SK-N-SH (cell line): ENCODE data around the gene FMN1. TPM values are rescaled to one million over a fixed set of nuclear protein-coding genes. Genes with fewer than 3 reads are reported as not detected.

ENCODE experiments used
- CTCF ChIA-PET: fragments of 300-600, 350-600 bp; formaldehyde crosslinking; extraction: SDS; loops from one replicate; lab custom pipeline; 2021; lab: Yijun Ruan, JAX
- POLR2A ChIA-PET: fragments of 350-600 bp; sonication (Branson Sonifier 250); formaldehyde crosslinking; extraction: SDS; loops from one replicate; lab custom pipeline; 2020; ENCODE audit warnings: antibody characterized with exemption, inconsistent platforms; lab: Yijun Ruan, JAX
- DNase-seq: peaks from one replicate; pipeline ENCODE4 v3.0.0; 2012
- H2AFZ ChIP-seq: fragments of 200-600 bp; sonication (generic); 2 replicates; pipeline ENCODE4 v1.8.1; 2016; ENCODE audit warnings: antibody characterized with exemption, mild to moderate bottlenecking, low read depth
- H3F3A ChIP-seq: fragments of 200-600 bp; sonication (generic); replicated peaks from 2 replicates; pipeline ENCODE3; 2016; ENCODE audit warnings: antibody characterized with exemption, mild to moderate bottlenecking; ENCODE audit not compliant: insufficient read depth
- H3K27ac ChIP-seq, 2 experiments: fragments of 200-500 bp in 1 of 2; fragments of 200-600 bp in 1 of 2; sonication (Bioruptor generic) in 1 of 2; sonication (generic), shearing (Covaris generic) in 1 of 2; 2 replicates each; pipeline versions ENCODE4 v1.5.1 to v1.6.1; 2014 to 2016; ENCODE audit warnings: low read depth in 2 of 2, inconsistent platforms in 1 of 2, low read length in 1 of 2, mild to moderate bottlenecking in 1 of 2, mixed read lengths in 1 of 2
- H3K27me3 ChIP-seq: fragments of 200-600 bp; sonication (generic), shearing (Covaris generic); 2 replicates; pipeline ENCODE4 v1.6.1; 2016; ENCODE audit warnings: mixed run types; ENCODE audit not compliant: insufficient read depth
- H3K36me3 ChIP-seq, 2 experiments: fragments of 200-500 bp in 1 of 2; fragments of 200-600 bp in 1 of 2; sonication (Bioruptor generic) in 1 of 2; sonication (generic) in 1 of 2; replicated peaks in 1 of 2; 2 replicates each; pipeline versions ENCODE3 to v1.5.1; 2014 to 2016; ENCODE audit warnings: low read length in 1 of 2, mild to moderate bottlenecking in 1 of 2; ENCODE audit not compliant: insufficient read depth in 2 of 2, control insufficient read depth in 1 of 2
- H3K4me1 ChIP-seq, 2 experiments: fragments of 200-500 bp in 1 of 2; fragments of 200-600 bp in 1 of 2; sonication (Bioruptor generic) in 1 of 2; sonication (generic), shearing (Covaris generic) in 1 of 2; 2 replicates each; pipeline versions ENCODE4 v1.5.1 to v1.6.1; 2014 to 2016; ENCODE audit warnings: low read depth in 1 of 2, low read length in 1 of 2, mixed run types in 1 of 2; ENCODE audit not compliant: insufficient read depth in 2 of 2, control insufficient read depth in 1 of 2
- H3K4me2 ChIP-seq: fragments of 200-600 bp; sonication (generic), shearing (Covaris generic); 2 replicates; pipeline ENCODE4 v1.6.1; 2017; ENCODE audit warnings: mixed run types
- H3K4me3 ChIP-seq, 2 experiments: fragments of 200-500 bp in 1 of 2; fragments of 200-600 bp in 1 of 2; sonication (Bioruptor generic) in 1 of 2; sonication (generic), shearing (Covaris generic) in 1 of 2; 2 replicates each; pipeline versions ENCODE4 v1.5.1 to v1.8.1; 2014 to 2016; ENCODE audit warnings: low read depth in 2 of 2, inconsistent platforms in 1 of 2, low read length in 1 of 2, mild to moderate bottlenecking in 1 of 2, mixed read lengths in 1 of 2, moderate library complexity in 1 of 2
- H3K79me2 ChIP-seq: fragments of 200-600 bp; sonication (generic); 2 replicates; pipeline ENCODE4 v1.8.1; 2017; ENCODE audit warnings: mild to moderate bottlenecking; ENCODE audit not compliant: insufficient read depth
- H3K9ac ChIP-seq: fragments of 200-600 bp; sonication (generic); 2 replicates; pipeline ENCODE4 v1.6.1; 2017; ENCODE audit warnings: mixed run types
- H3K9me2 ChIP-seq: fragments of 200-600 bp; sonication (generic); 2 replicates; pipeline ENCODE4 v1.6.1; 2017; ENCODE audit warnings: mixed run types
- H3K9me3 ChIP-seq: fragments of 200-600 bp; sonication (generic); 2 replicates; pipeline ENCODE4 v1.6.1; 2017; ENCODE audit warnings: mixed run types, mild to moderate bottlenecking, moderate library complexity
- H4K20me1 ChIP-seq: fragments of 200-600 bp; sonication (generic); 2 replicates; pipeline ENCODE4 v1.6.1; 2017; ENCODE audit warnings: mild to moderate bottlenecking, mixed run types; ENCODE audit not compliant: insufficient read depth
- EP300 ChIP-seq, 2 experiments: IDR thresholded peaks; 2 replicates each; pipeline versions ENCODE4 v1.4.0 to v1.6.1; 2012; ENCODE audit warnings: borderline replicate concordance in 1 of 2, low read depth in 1 of 2, low read length in 1 of 2
- FOXM1 ChIP-seq: IDR thresholded peaks from 2 replicates; pipeline ENCODE4 v1.4.0; 2012; ENCODE audit warnings: low read depth, mild to moderate bottlenecking
- GABPA ChIP-seq: IDR thresholded peaks from 2 replicates; pipeline ENCODE4 v1.4.0; 2012; ENCODE audit warnings: low read depth, mild to moderate bottlenecking
- GATA2 ChIP-seq: sonication (generic); formaldehyde crosslinking; IDR thresholded peaks from 2 replicates; pipeline ENCODE4 v1.5.0; 2020; ENCODE audit warnings: mild to moderate bottlenecking, missing genetic modification reagents
- MAX ChIP-seq: IDR thresholded peaks from 2 replicates; pipeline ENCODE4 v1.4.0; 2012; ENCODE audit warnings: low read depth
- MEF2A ChIP-seq: IDR thresholded peaks from 2 replicates; pipeline ENCODE4 v1.4.0; 2012; ENCODE audit warnings: low read depth, borderline replicate concordance
- MXI1 ChIP-seq: IDR thresholded peaks from 2 replicates; pipeline ENCODE4 v1.6.1; 2012; ENCODE audit warnings: mild to moderate bottlenecking, low read depth, low read length, improper control_type of control experiment
- NRF1 ChIP-seq: IDR thresholded peaks from 2 replicates; pipeline ENCODE4 v1.6.1; 2012; ENCODE audit warnings: low read depth, mild to moderate bottlenecking, low read length
- RAD21 ChIP-seq: IDR thresholded peaks from 2 replicates; pipeline ENCODE4 v1.6.1; 2012; ENCODE audit warnings: mild to moderate bottlenecking, low read length
- REST ChIP-seq: IDR thresholded peaks from 2 replicates; pipeline ENCODE4 v1.6.1; 2012; ENCODE audit warnings: mild to moderate bottlenecking, low read depth, low read length, moderate library complexity
- TCF12 ChIP-seq: IDR thresholded peaks from 2 replicates; pipeline ENCODE4 v1.4.0; 2012
- YY1 ChIP-seq: IDR thresholded peaks from 2 replicates; pipeline ENCODE4 v1.4.0; 2012; ENCODE audit warnings: low read depth, mild to moderate bottlenecking
- WGBS: methylation state at CpG from one replicate; pipeline ENCODE4 v1.1.6; 2017; ENCODE audit warnings: low lambda C conversion rate; 5-methylcytosine and 5-hydroxymethylcytosine counted together
- polyA plus RNA-seq, 3 experiments: library from polyadenylated mRNA; depleted of rRNA; stranded (reverse); fragments of >200 nt; gene quantifications; 2 replicates each; pipeline ENCODE4 v1.2.3, GENCODE V29; 2012

The FMN1 gene
- polyA plus RNA-seq, 1 of the 3 experiments (the other 2 are of a cell fraction) = 9.1 TPM

- H2AFZ ChIP-seq = no peak overlapping the region
- H3K36me3 ChIP-seq = peaks cover 0 to 26% of the 10 kb centered on the region in 2 experiments
- H3K9ac ChIP-seq = no peak overlapping the region
- H4K20me1 ChIP-seq = peaks cover 20% of the 10 kb centered on the region; the same call in 1 of the 2 replicates
- H3K79me2 ChIP-seq = peaks cover 100% of the 10 kb centered on the region
- H3K4me3 ChIP-seq = no peak overlapping the region
- CTCF ChIA-PET = interaction anchor here (0.8 to 2.1 kb wide), 3 partner anchors 22 to 143 kb away, joined by 3 to 7 read pairs (median 3); no protein-coding TSS in a partner anchor
- TF ChIP-seq RAD21 (no peak), REST (no peak), GABPA (no peak), TCF12 (no peak), YY1 (no peak), MAX (no peak), NRF1 (no peak), FOXM1 (no peak), MEF2A (no peak)
- TF ChIP-seq, all 33 proteins: peak for 0
- peaks cover 15% of the 10 kb centered on the region for H3F3A ChIP-seq
- no peaks in the 10 kb centered on the region for H3K27me3 ChIP-seq
- H3K4me2 ChIP-seq = peak overlapping the region; percentile 21
- POLR2A ChIA-PET = no interaction called here
- 57% methylated on average over 3 of the region's 3 CpGs for WGBS
- H3K27ac ChIP-seq = peak overlapping the region in 1 of 2 experiments; percentile 68; a peak in 1 of 4 replicates
- H3K9me3 ChIP-seq = no peaks in the 10 kb centered on the region
- no peaks in the 10 kb centered on the region for H3K9me2 ChIP-seq
- DNase-seq = no peak
- peaks cover 16 to 24% of the 10 kb centered on the region in 2 experiments; a peak in 3 of 4 replicates for H3K4me1 ChIP-seq
Observed at GRCh38 chr15:33138000-33138399, 56.5 kb downstream of the FMN1 start.

GRCh38 chr15:33137101-33137500 lies 57.4 kb downstream of the FMN1 start:
- TF ChIP-seq EP300 (IDR thresholded peaks at IDR 0.05; ENCODE audit: borderline replicate concordance in 1 of 2, low read depth in 1 of 2, low read length in 1 of 2) (no peak), MXI1 (no peak), GATA2 (CRISPR knock-in tag) (no peak)
- no peak for DNase-seq
- H3F3A ChIP-seq = peaks cover 21% of the 10 kb centered on the region
- peak overlapping the region in 1 of 2 experiments; percentile 68; a peak in 1 of 4 replicates for H3K27ac ChIP-seq
- POLR2A ChIA-PET = no interaction called here
- H4K20me1 ChIP-seq = peaks cover 13% of the 10 kb centered on the region; the same call in 1 of the 2 replicates
- peaks cover 0 to 24% of the 10 kb centered on the region in 2 experiments for H3K36me3 ChIP-seq
- CTCF ChIA-PET = interaction anchor here (0.6 to 2.1 kb wide), 3 partner anchors 50 to 142 kb away, joined by 3 to 7 read pairs (median 3); no protein-coding TSS in a partner anchor
- H2AFZ ChIP-seq = no peak overlapping the region
- no peaks in the 10 kb centered on the region for H3K27me3 ChIP-seq
- no peak overlapping the region for H3K9ac ChIP-seq
- H3K9me3 ChIP-seq = no peaks in the 10 kb centered on the region
- peaks cover 18 to 32% of the 10 kb centered on the region in 2 experiments; a peak in 3 of 4 replicates for H3K4me1 ChIP-seq
- no peaks in the 10 kb centered on the region for H3K9me2 ChIP-seq
- no peak overlapping the region for H3K4me3 ChIP-seq
- no peak overlapping the region for H3K4me2 ChIP-seq
- H3K79me2 ChIP-seq = peaks cover 100% of the 10 kb centered on the region
